ENCODE results near the gene AFF4.
A peak's percentile ranks its signal among the peaks of the same experiment; 100 is the strongest.
"Not testable (repeated sequence)": the region's sequence is repeated elsewhere in the genome, so short reads cannot be mapped to it uniquely, and the experiment has no call there.

AFF4 gene

GRCh38 chr5:132952829-132953228 lies 10.6 kb downstream of the AFF4 start:
- no peak for DNase-seq (ENCODE audit: low spot score)

DNA sequence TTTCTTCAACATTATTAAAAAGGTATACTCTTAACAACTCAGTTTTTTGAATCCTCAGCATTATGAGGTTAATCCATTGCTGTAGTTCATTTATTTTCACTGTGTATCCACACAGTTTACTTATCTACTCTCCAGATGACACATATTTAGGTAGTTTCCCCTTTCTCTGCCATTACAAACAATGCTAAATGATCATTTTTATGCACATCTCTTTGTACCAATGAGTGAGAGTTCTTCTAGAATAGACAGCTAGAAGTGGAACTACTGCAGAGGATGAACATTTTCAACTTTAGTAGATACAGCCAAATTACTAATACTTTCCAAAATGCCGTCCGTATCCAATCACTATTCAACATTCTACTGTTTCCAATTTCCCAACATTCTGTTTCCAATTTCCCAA lies 11.5 kb downstream of the AFF4 start:
- DNase-seq (ENCODE audit: low spot score) = no peak

GRCh38 chr5:132949136-132949535 lies 14.3 kb downstream of the AFF4 start:
- no peak for DNase-seq (ENCODE audit: low spot score)

DNA sequence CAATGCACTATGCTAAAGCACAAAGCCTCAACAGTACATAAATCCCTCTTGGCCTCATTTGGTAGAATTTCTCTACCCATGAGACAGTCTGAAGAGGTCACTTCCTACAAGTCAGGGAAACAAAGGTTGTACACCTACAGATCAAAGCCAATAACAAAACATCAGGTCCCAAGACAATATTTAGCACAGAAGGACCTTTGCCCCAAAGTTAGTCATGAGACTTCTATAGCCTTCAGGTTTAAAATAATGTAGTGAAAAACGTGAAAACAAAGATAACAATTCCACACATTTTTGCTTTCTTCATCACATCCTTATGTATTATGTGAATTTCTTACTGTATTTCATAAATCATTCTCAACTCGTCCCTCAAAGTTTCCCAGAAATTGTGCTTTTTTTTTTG lies 15.8 kb downstream of the AFF4 start:
- DNase-seq (ENCODE audit: low spot score) = no peak

GRCh38 chr5:132945315-132945714 lies 18.1 kb downstream of the AFF4 start:
- not testable (repeated sequence) for DNase-seq (ENCODE audit: low spot score)

- DNase-seq (ENCODE audit: low spot score) = no peak
These were observed 19.9 kb downstream of the AFF4 start for GRCh38 chr5:132943362-132944022.

GRCh38 chr5:132941331-132941730 lies 22.1 kb downstream of the AFF4 start:
- no peak for DNase-seq (ENCODE audit: low spot score)

GRCh38 chr5:132928062-132928407 lies 35.4 kb downstream of the AFF4 start:
- DNase-seq (ENCODE audit: low spot score) = no peak

DNA sequence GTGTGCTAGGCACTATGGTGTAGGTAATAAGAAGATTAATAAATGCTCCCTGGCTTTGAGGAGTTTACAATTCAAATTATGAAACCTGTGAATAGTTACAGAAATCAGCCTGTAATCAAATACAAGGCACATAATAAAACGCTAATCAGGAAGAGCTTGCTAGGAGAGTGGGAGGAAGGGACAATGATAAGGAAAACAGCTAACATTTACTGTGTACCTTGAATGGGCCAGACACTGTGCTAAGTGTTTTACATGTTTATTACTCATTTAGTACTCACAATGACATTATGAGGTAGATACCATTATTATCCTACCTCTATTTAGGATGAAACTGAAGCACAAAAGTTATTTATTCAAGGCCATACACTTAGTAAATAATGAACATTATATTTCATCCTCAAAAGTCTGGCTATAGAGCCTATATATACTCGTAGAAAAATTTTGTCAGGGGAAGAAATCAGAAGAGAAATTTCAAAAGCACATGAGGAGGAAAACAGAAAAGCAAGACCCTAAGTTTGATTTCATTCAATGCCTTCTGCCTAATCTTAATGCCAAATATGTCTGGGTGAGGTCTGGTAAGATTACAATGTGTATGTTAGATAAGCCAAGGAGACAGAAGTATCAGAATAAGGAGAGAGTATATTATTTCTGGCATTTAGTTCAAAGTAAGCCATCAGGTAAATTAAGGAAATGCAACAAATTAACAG lies 35.9 kb downstream of the AFF4 start:
- no peak for DNase-seq (ENCODE audit: low spot score)

GRCh38 chr5:132926437-132926836 lies 37.0 kb downstream of the AFF4 start:
- DNase-seq (ENCODE audit: low spot score) = no peak

DNA sequence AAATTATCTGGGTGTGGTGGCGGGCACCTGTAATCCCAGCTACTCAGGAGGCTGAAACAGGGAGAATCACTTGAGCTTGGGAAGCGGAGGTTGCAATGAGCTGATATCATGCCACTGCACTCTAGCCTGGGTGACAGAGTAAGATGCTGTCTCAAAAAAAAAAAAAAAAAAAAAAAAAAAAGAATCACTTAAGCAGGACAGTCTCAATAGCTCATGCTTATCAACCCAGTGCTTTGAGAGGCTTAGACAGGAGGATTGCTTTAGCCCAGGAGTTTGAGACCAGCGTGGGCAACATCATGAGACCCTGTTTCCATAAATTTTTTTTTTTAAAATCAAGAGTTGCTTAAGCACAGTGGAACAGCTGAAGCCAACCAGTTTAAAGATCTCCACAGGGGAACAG lies 47.3 kb downstream of the AFF4 start:
- DNase-seq (ENCODE audit: low spot score) = no peak

- DNase-seq (ENCODE audit: low spot score) = no peak
These were observed 47.8 kb downstream of the AFF4 start for GRCh38 chr5:132915681-132916080.

- DNase-seq (ENCODE audit: low spot score) = no peak
These were observed 53.7 kb downstream of the AFF4 start for GRCh38 chr5:132909702-132910101.

GRCh38 chr5:132907161-132907560 lies 56.3 kb downstream of the AFF4 start:
- DNase-seq (ENCODE audit: low spot score) = no peak

DNA sequence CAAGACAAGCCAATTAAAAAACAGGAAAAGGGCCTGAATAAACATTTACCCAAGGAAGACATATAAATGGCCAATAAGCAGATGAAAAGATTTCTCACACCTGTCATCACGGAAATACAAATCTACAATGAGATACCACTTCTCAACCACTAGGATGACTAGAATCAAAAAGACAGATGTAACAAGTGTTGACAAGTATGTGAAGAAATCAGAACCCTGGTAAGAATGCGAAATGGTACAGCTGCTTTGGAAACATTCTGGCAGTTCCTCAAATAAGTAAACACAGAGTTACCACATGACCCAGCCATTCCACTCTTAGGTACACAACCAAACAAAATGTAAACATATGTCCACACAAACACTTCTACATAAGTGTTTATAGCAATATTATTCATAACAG lies 57.5 kb downstream of the AFF4 start:
- DNase-seq (ENCODE audit: low spot score) = peak; percentile 36

DNA sequence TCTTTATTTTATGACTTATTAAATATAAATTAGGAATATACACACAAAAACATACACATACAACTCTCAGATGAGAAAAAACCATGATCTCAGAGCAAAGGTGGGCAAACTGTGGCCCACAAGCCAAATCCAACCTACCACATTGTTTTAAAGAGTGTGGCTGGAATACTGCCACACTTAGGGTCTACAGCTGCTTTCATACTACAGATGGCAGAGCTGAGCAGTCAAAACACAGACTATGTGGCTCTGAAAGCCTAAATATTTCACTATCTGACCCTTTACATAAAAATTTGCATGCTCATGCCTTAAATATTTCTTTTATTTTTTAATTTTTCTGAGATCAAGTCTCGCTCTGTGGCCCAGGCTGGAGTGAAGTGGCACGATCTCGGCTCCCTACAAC lies 61.7 kb downstream of the AFF4 start:
- DNase-seq (ENCODE audit: low spot score) = no peak

- DNase-seq (ENCODE audit: low spot score) = no peak
These were observed 62.4 kb downstream of the AFF4 start for GRCh38 chr5:132901036-132901435.

DNA sequence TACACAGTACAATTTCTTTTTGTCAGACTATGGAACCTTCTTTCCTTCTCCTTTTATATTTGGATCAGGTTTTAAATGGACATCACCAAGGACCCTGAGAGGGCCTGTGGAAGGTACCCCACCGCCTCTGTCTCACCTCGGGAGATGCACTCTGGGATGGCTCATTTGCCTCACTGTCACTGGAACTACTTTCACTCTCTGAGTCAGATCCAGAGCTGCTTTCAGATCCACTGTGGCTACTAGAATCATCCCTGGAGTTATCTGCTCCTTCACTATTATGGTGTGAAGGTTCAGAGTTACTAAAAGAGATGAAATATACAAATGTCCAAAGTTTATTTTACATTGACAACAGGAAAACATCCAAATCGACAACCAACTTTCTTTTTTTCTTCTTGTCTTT lies 65.3 kb downstream of the AFF4 start:
- DNase-seq (ENCODE audit: low spot score) = no peak

DNA sequence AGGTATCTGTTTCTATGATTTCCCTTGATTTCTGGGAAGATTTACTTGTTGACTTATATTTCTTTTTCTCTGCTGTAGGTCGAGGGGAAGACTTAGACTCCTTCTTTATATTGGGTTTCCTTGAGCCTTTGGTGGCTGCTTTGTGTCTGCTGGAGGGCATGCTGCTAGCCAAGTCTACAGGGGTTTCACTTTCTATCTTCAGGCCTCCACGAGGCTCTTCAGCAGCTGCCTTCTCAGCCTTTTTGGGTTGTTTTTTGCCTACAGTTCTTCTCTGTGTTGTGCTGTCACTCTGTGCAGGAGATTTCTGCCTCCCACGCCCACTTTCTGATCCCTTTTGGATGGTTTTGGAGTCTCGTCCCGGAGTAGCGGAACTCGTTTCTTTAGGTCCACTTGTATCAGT lies 66.7 kb downstream of the AFF4 start:
- no peak for DNase-seq (ENCODE audit: low spot score)

DNA sequence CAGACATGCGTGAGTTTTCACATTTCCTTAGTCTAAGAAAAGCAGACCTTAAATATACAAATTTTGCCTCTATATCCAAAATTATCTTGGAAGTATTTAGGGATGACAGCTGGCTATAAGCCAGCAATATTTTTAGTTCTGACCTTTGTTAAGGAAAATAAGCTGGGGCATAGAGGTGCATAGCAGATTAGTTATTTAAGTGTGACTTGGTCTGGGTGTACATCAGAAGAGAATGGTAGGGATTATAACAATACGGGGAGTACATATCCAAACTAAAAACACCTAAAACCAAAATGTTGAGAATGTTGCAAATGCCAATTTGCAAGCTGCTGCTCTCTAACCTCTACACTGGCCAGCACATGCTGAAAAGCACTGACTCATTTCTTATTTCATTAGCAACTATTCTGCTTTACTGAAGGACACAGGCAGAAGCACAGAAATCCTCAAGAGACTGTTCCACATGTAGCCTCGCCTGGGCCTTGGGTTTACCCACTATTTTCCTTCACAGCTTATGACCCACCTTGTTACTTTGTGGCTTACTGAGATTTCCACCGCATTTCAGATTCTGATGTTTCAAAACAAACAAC lies 67.6 kb downstream of the AFF4 start:
- no peak for DNase-seq (ENCODE audit: low spot score)

DNA sequence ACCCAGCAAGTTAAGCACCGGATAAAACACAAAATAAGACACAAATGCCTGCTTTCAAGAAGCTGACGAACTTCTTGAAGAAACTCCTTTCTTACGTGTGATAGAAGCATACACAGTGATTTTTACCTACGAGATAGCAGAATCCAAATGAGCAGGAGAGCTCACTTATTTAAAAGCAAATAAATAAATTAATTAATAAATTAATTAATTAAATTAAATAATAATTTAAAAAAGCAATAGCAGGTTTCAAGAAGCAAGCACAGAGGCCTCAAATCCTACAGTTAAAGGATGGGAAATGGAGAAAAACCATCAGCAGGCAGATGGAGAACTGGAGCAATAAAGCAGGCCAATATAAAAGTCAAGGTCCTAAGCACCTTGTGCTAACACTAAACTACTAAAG lies 72.6 kb downstream of the AFF4 start:
- DNase-seq (ENCODE audit: low spot score) = no peak

DNA sequence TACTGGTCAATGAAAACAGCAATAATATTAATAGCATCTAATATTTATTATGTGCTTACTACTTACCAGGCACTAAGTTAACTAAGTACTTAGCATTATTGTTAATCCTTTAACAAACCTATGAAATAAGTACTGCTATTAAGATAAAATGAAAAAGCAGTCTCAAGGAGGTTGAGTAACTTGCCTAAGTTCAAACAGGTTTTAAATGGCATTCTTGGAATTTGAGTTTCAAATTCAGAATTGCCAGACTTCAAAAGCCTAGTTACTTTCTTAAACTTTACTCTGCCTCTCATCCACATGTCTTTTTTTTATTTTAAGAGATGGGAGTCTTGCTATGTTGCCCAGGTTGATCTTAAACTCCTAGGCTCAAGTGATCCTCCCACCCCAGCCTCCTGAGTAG lies 73.9 kb downstream of the AFF4 start:
- DNase-seq (ENCODE audit: low spot score) = no peak

DNA sequence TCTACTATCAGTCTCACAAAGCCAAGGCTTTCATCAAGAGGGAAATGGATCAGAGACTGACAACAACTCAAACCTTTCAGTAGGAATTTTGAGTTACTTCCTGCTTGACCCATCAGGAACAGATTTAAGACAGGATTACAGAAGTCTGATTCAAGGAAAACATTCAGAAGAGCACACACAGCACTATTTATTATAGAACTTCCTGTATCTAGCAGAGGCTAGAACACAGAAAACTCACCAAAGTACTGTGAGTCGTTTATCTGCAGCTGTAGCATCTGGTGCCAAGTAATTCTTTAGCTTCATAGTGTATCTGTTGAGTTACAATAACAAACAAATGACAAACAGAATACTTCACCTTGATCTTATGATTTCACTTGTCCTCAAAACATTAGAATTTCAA lies 76.2 kb downstream of the AFF4 start:
- DNase-seq (ENCODE audit: low spot score) = no peak
